ENCODE measurements around the gene ZNF217. TPM values are rescaled to one million over a fixed set of nuclear protein-coding genes. Genes with fewer than 3 reads are reported as not detected.
A peak's percentile ranks its signal among the peaks of the same experiment; 100 is the strongest.
"Not testable (repeated sequence)": the region's sequence is repeated elsewhere in the genome, so short reads cannot be mapped to it uniquely, and the experiment has no call there.

The ZNF217 gene
- total RNA-seq, 1 donor from 2014 or later, result 39.5 TPM

DNA sequence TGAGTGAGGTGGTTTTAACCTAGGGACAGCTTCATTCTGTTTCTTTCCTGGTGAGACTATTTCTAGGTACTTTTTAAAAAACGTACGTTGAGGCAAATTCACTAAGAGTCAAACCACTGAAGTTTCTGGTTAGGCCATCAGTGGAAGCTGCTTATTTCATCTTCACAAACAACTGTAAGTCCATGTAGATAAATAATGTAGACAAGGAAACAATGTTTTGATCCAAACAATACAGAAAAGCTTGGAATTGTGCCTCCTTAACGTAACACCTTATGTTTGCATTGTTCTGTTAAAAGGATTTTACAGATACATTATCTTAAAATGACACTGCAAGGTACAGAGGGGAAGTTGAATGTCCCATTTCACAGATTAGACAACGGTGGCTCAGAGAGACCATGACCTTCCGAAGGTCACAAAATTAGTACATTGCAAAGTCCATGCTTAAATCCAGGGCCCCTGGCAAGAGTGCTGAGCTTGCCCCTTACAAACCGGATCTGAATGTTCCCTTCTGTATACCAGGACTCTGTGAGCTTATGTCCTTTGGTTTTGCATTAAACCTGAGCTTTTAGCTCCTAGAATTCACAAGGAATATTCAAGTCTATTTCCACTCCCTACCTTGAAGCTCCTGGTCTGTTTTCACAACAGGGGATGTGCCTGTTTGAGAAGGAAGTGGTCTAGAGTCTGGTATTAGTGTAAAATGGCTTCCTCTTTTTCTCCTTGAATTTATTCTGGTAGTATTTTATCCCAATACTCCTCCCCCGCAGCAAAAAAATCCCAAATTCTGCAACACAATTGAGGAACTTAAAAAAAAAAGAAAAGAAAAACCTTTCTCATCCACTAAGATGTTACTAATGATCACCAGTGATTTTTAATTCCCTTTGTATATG, 28.9 kb upstream of the ZNF217 start:
- no peaks in the 10 kb centered on the region for H3K36me3 Mint-ChIP-seq
- H3K4me1 Mint-ChIP-seq, result peaks cover 36% of the 10 kb centered on the region
- H3K27me3 Mint-ChIP-seq (ENCODE audit: low read depth), result no peaks in the 10 kb centered on the region
- no peaks in the 10 kb centered on the region for H3K9me3 Mint-ChIP-seq
- peak overlapping the region; percentile 63 for H3K4me3 Mint-ChIP-seq
- no peak for DNase-seq (ENCODE audit: low spot score in 2 of 2, unreplicated experiment in 2 of 2)
- H3K27ac Mint-ChIP-seq, result peak overlapping the region; percentile 97
- TF ChIP-seq, protein P1, sequence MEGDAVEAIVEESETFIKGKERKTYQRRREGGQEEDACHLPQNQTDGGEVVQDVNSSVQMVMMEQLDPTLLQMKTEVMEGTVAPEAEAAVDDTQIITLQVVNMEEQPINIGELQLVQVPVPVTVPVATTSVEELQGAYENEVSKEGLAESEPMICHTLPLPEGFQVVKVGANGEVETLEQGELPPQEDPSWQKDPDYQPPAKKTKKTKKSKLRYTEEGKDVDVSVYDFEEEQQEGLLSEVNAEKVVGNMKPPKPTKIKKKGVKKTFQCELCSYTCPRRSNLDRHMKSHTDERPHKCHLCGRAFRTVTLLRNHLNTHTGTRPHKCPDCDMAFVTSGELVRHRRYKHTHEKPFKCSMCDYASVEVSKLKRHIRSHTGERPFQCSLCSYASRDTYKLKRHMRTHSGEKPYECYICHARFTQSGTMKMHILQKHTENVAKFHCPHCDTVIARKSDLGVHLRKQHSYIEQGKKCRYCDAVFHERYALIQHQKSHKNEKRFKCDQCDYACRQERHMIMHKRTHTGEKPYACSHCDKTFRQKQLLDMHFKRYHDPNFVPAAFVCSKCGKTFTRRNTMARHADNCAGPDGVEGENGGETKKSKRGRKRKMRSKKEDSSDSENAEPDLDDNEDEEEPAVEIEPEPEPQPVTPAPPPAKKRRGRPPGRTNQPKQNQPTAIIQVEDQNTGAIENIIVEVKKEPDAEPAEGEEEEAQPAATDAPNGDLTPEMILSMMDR (IDR thresholded peaks at IDR 0.05; ENCODE audit: unreplicated experiment), result no peak

DNA sequence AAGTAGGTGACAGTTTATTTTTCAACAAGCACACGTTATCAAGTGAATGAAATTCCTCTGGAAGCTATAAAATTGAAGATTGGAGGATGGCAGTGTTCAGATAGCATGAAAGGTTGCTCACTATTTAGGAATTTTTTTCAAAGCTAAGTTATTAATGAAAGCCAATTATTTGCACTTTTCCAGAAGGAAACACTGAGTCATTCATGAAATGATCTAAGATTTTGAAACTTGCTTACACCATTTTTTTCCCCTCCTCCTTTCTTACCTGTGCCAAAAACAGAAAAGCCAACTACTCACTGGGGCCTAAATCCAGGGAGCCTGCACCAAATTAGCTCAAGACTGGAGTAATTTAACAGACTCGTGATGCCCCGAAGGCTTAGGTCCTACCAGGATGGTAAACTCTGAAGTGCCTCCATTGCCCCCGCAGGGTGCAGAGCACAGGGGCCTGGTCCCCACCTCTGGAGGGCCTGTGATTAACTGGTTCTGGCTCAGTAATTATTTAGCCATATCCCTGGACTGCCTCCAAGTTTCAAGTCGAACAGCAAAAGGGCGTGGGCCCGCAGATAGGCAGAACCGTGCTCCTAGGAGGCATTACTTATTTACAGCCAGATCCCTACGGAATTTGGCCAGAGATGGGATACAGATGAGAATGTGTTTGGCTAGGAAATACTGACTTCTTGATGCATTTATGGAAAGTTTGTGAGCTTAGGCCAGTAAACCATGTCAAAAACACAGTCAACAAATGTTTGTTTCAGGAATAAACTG, 28.0 kb upstream of the ZNF217 start:
- TF ChIP-seq, protein P1 (IDR thresholded peaks at IDR 0.05; ENCODE audit: unreplicated experiment), result no peak
- Mint-ChIP-seq H3K4me3 (no peak overlapping the region), H3K36me3 (no peaks in the 10 kb centered on the region), H3K9me3 (no peaks in the 10 kb centered on the region), H3K27me3 (ENCODE audit: low read depth) (no peaks in the 10 kb centered on the region), H3K27ac (peak overlapping the region; percentile 97), H3K4me1 (peaks cover 36% of the 10 kb centered on the region)
- peak in 1 of 2 experiments; percentile 47 for DNase-seq (ENCODE audit: low spot score in 2 of 2, unreplicated experiment in 2 of 2)

DNA sequence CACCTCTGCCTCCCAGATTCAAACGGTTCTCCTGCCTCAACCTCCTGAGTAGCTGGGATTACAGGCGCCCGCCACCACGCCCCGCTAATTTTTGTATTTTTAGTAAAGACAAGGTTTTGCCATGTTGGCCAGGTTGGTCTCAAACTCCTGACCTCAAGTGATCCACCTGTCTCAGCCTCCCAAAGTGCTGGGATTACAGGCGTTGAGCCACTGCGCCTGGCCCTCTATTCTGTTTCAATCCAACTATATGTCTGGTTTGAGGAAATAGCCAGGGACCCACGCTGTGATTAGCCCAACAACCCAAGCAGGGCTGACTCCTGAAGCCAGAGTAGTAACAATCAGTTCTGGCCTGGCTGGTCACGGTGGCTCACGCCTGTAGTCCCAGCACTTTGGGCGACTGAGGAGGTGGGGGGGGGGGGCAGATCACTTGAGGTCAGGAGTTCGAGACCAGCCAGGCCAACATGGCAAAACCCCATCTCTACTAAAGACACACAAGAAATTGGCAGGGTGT, 24.9 kb upstream of the ZNF217 start:
- H3K27ac Mint-ChIP-seq; H3K9me3 Mint-ChIP-seq; H3K36me3 Mint-ChIP-seq; H3K27me3 Mint-ChIP-seq (ENCODE audit: low read depth); H3K4me3 Mint-ChIP-seq; DNase-seq (ENCODE audit: low spot score in 2 of 2, unreplicated experiment in 2 of 2): not testable (repeated sequence)
- peaks cover 31% of the 10 kb centered on the region for H3K4me1 Mint-ChIP-seq

DNA sequence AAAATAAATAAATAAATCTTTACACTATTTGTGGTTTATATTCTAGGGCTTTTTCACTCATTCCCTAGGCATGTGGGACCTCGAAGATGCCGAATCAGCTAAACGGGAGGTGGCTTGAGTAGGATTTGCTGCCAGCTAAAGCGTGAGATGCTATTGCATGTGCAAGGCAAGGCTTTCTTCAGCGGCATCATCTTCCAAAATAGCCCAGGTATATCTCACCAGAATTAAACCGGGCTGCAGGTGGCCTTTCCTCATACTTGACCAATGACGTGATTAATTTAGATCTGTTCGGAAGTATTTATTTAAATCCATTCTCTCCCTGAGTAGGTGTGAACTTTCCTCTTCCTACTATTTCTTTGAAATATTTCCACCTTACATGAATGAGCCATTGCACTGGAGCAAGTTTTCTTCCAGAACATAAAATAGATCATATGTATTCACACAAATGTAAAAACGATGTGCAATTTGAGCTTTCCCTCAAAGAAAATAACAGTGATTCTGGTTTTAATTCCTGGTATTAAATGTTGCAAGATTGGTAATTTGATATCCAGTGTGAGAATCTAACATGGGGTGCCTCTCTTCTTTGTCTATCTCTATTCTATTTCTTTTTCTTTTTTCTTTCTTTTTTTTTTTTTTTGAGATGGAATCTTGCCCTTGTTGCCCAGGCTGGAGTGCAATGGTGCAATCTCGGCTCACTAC, 24.3 kb upstream of the ZNF217 start:
- DNase-seq (ENCODE audit: low spot score in 2 of 2, unreplicated experiment in 2 of 2), result no peak
- peaks cover 31% of the 10 kb centered on the region for H3K4me1 Mint-ChIP-seq

DNA sequence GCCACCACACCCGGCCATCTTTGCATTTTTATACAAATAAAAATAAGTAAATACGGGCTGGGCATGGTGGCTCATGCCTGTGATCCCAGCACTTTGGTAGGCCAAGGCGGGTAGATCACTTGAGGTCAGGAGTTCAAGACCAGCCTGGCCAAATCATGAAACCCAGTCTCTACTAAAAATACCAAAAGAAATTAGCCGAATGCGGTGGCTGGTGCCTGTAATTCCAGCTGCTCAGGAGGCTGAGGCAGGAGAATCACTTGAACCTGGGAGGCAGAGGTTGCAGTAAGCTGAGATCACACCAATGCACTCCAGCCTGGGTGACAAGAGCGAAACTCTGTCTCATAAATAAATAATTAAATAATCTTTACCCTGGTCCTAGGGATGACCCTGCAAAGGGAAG, 22.9 kb upstream of the ZNF217 start:
- H3K36me3 Mint-ChIP-seq; H3K27me3 Mint-ChIP-seq (ENCODE audit: low read depth); H3K27ac Mint-ChIP-seq; H3K9me3 Mint-ChIP-seq; DNase-seq (ENCODE audit: low spot score in 2 of 2, unreplicated experiment in 2 of 2); H3K4me3 Mint-ChIP-seq: not testable (repeated sequence)
- H3K4me1 Mint-ChIP-seq, result peaks cover 20% of the 10 kb centered on the region

More for the DNA sequence above, 24.3 kb upstream of the ZNF217 start:
- H3K4me3 Mint-ChIP-seq, result no peak overlapping the region
- H3K27ac Mint-ChIP-seq, result no peak overlapping the region
- TF ChIP-seq, protein P1 (IDR thresholded peaks at IDR 0.05; ENCODE audit: unreplicated experiment), result no peak
- no peaks in the 10 kb centered on the region for H3K36me3 Mint-ChIP-seq
- H3K9me3 Mint-ChIP-seq, result no peaks in the 10 kb centered on the region
- no peaks in the 10 kb centered on the region for H3K27me3 Mint-ChIP-seq (ENCODE audit: low read depth)

DNA sequence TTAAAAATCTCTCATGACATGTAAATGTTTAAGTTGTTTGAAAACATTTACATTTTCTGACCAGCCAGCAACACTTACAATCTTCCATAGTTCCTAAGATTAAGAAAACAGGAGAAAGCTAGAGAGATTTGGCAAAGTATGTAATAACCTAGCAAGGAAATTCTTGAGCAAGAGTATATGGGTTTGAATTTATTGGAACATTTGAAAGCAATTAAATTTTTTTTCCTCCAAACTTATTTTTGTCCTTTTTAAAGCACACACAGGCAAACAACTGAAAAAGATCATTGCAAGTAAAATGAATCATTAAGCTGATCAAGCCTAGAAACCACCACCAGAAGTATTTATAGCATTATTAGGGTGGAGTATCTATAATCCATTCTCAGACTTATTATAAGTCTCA, 20.1 kb upstream of the ZNF217 start:
- H3K9me3 Mint-ChIP-seq, result no peaks in the 10 kb centered on the region
- TF ChIP-seq, protein P1 (IDR thresholded peaks at IDR 0.05; ENCODE audit: unreplicated experiment), result no peak
- peaks cover 30% of the 10 kb centered on the region for H3K4me1 Mint-ChIP-seq

DNA sequence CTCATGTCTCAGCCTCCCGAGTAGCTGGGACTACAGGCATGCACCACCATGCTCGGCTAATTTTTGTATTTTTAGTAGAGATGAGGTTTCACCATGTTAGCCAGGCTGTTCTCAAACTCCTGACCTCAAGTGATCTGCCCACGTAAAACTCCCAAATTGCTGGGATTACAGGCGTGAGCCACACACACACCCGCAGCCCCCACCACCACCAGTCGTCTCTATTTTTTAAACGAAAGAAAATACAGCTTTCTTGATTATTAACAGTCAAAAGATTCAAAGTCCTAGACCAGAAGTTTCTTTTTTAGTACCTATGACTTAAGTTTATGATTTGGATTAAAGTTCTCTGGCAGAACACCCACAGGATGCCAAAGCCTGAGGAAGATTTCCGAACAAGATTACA, 18.6 kb upstream of the ZNF217 start:
- DNase-seq (ENCODE audit: low spot score in 2 of 2, unreplicated experiment in 2 of 2), result peak in 1 of 2 experiments; percentile 19
- not testable (repeated sequence) for H3K27me3 Mint-ChIP-seq (ENCODE audit: low read depth); H3K36me3 Mint-ChIP-seq; H3K4me3 Mint-ChIP-seq; H3K9me3 Mint-ChIP-seq
- H3K4me1 Mint-ChIP-seq, result peaks cover 30% of the 10 kb centered on the region
- H3K27ac Mint-ChIP-seq, result peak overlapping the region; percentile 30

More for the DNA sequence above, 20.1 kb upstream of the ZNF217 start:
- no peak for DNase-seq (ENCODE audit: low spot score in 2 of 2, unreplicated experiment in 2 of 2)
- H3K27me3 Mint-ChIP-seq (ENCODE audit: low read depth), result no peaks in the 10 kb centered on the region
- no peaks in the 10 kb centered on the region for H3K36me3 Mint-ChIP-seq
- peak overlapping the region; percentile 47 for H3K27ac Mint-ChIP-seq
- no peak overlapping the region for H3K4me3 Mint-ChIP-seq
